ENCODE measurements around the gene ZNF226.

DNA sequence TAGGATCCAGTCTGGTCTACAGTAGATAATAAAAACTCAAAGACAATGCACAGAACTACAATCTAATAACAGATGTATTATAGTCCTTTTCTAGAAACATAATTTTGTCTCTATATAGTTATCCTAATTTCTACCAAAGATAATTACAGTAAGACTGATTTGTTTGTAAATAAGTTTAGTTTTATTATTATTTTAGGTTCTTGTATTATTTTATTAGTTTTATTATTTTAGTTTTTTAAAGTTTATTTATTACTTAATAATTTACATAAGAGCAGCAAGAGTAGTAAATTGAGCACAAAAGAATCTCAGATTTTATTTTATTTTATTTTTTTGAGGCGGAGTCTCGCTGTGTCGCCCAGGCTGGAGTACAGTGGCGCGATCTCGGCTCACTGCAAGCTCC, 25.1 kb downstream of the ZNF226 start:
- TF ChIP-seq ZNF174 (CRISPR knock-in tag; IDR thresholded peaks at IDR 0.05): no peak
- TF ChIP-seq, protein P1, sequence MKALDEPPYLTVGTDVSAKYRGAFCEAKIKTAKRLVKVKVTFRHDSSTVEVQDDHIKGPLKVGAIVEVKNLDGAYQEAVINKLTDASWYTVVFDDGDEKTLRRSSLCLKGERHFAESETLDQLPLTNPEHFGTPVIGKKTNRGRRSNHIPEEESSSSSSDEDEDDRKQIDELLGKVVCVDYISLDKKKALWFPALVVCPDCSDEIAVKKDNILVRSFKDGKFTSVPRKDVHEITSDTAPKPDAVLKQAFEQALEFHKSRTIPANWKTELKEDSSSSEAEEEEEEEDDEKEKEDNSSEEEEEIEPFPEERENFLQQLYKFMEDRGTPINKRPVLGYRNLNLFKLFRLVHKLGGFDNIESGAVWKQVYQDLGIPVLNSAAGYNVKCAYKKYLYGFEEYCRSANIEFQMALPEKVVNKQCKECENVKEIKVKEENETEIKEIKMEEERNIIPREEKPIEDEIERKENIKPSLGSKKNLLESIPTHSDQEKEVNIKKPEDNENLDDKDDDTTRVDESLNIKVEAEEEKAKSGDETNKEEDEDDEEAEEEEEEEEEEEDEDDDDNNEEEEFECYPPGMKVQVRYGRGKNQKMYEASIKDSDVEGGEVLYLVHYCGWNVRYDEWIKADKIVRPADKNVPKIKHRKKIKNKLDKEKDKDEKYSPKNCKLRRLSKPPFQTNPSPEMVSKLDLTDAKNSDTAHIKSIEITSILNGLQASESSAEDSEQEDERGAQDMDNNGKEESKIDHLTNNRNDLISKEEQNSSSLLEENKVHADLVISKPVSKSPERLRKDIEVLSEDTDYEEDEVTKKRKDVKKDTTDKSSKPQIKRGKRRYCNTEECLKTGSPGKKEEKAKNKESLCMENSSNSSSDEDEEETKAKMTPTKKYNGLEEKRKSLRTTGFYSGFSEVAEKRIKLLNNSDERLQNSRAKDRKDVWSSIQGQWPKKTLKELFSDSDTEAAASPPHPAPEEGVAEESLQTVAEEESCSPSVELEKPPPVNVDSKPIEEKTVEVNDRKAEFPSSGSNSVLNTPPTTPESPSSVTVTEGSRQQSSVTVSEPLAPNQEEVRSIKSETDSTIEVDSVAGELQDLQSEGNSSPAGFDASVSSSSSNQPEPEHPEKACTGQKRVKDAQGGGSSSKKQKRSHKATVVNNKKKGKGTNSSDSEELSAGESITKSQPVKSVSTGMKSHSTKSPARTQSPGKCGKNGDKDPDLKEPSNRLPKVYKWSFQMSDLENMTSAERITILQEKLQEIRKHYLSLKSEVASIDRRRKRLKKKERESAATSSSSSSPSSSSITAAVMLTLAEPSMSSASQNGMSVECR (CRISPR knock-in tag; IDR thresholded peaks at IDR 0.05): no peak
- TF ChIP-seq, protein P2, sequence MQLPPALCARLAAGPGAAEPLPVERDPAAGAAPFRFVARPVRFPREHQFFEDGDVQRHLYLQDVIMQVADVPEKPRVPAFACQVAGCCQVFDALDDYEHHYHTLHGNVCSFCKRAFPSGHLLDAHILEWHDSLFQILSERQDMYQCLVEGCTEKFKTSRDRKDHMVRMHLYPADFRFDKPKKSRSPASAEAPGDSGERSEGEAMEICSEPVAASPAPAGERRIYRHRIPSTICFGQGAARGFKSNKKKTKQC (CRISPR knock-in tag; IDR thresholded peaks at IDR 0.05): no peak
- TF ChIP-seq, protein P3, sequence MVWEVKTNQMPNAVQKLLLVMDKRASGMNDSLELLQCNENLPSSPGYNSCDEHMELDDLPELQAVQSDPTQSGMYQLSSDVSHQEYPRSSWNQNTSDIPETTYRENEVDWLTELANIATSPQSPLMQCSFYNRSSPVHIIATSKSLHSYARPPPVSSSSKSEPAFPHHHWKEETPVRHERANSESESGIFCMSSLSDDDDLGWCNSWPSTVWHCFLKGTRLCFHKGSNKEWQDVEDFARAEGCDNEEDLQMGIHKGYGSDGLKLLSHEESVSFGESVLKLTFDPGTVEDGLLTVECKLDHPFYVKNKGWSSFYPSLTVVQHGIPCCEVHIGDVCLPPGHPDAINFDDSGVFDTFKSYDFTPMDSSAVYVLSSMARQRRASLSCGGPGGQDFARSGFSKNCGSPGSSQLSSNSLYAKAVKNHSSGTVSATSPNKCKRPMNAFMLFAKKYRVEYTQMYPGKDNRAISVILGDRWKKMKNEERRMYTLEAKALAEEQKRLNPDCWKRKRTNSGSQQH (CRISPR knock-in tag; IDR thresholded peaks at IDR 0.05): no peak
- TF ChIP-seq EZH2 (IDR thresholded peaks at IDR 0.05; ENCODE audit: borderline replicate concordance, low read depth, low read length): no peak
- TF ChIP-seq NBN (IDR thresholded peaks at IDR 0.05; ENCODE audit: low read depth): no peak
